Bronchial epithelial cell (primary cell): ENCODE measurements around the gene RNF135. TPM values are rescaled to one million over a fixed set of nuclear protein-coding genes. Genes with fewer than 3 reads are reported as not detected.

Experiments
- DNase-seq: peaks from one replicate; pipeline ENCODE4 v3.0.0-alpha.2; 2010; ENCODE audit warnings: low read depth
- FAIRE-seq: peaks from 2 replicates; lab custom pipeline; 2011; peaks lifted over from hg19 to GRCh38; lab: Jason Lieb, UNC
- H3K27me3 ChIP-seq: 2 replicates; pipeline ENCODE4 v1.5.1; 2011; ENCODE audit warnings: low read length; ENCODE audit not compliant: control insufficient read depth, insufficient read depth
- H3K36me3 ChIP-seq: 2 replicates; pipeline ENCODE4 v1.5.1; 2011; ENCODE audit warnings: low read length; ENCODE audit not compliant: control insufficient read depth, insufficient read depth
- H3K4me3 ChIP-seq: 2 replicates; pipeline ENCODE4 v1.5.1; 2011; ENCODE audit warnings: mild to moderate bottlenecking, low read depth, low read length, control low read depth
- CTCF ChIP-seq: IDR thresholded peaks from 2 replicates; pipeline ENCODE4 v1.5.1; 2011; ENCODE audit warnings: mild to moderate bottlenecking, moderate library complexity, low read length, control low read depth, inconsistent platforms; ENCODE audit not compliant: insufficient read depth, severe bottlenecking
- total RNA-seq: library from RNA; depleted of rRNA; stranded (reverse); fragments of >200 nt; gene quantifications from 2 replicates; pipeline ENCODE4 v1.2.1, GENCODE V29; 2014

RNF135 gene
- total RNA-seq, 1 donor from 2014 or later = 9.2 TPM

- no peak for TF ChIP-seq CTCF
- no peak overlapping the region for H3K4me3 ChIP-seq
- H3K36me3 ChIP-seq = no peaks in the 10 kb centered on the region
- DNase-seq (no peak), FAIRE-seq (no peak)
- H3K27me3 ChIP-seq = no peaks in the 10 kb centered on the region
Observed at GRCh38 chr17:30939051-30939689, 31.7 kb upstream of the RNF135 start.

- Histone ChIP-seq H3K27me3 (no peaks in the 10 kb centered on the region), H3K4me3 (no peak overlapping the region), H3K36me3 (peaks cover 1% of the 10 kb centered on the region)
- FAIRE-seq = no peak
- TF ChIP-seq CTCF = no peak
- no peak for DNase-seq
Observed at GRCh38 chr17:30942308-30943079, 28.3 kb upstream of the RNF135 start.

- no peaks in the 10 kb centered on the region for H3K27me3 ChIP-seq
- peaks cover 1% of the 10 kb centered on the region for H3K36me3 ChIP-seq
- no peak for FAIRE-seq
- no peak for TF ChIP-seq CTCF
- H3K4me3 ChIP-seq = no peak overlapping the region
- no peak for DNase-seq
Observed at GRCh38 chr17:30947796-30948195, 23.0 kb upstream of the RNF135 start.

GRCh38 chr17:30950189-30950588, 20.6 kb upstream of the RNF135 start:
- no peak for TF ChIP-seq CTCF
- FAIRE-seq (no peak), DNase-seq (no peak)
- Histone ChIP-seq H3K4me3 (no peak overlapping the region), H3K36me3 (peaks cover under 1% of the 10 kb centered on the region), H3K27me3 (no peaks in the 10 kb centered on the region)

GRCh38 chr17:30950669-30951399, 20.0 kb upstream of the RNF135 start:
- peak; percentile 93 for FAIRE-seq

More at GRCh38 chr17:30950669-30951399, 20.0 kb upstream of the RNF135 start:
- H3K4me3 ChIP-seq = no peak overlapping the region
- peak; percentile 76 for DNase-seq
- H3K36me3 ChIP-seq = no peaks in the 10 kb centered on the region
- no peak for TF ChIP-seq CTCF
- no peaks in the 10 kb centered on the region for H3K27me3 ChIP-seq
